ENCODE results near the gene CDKN2A.

DNA sequence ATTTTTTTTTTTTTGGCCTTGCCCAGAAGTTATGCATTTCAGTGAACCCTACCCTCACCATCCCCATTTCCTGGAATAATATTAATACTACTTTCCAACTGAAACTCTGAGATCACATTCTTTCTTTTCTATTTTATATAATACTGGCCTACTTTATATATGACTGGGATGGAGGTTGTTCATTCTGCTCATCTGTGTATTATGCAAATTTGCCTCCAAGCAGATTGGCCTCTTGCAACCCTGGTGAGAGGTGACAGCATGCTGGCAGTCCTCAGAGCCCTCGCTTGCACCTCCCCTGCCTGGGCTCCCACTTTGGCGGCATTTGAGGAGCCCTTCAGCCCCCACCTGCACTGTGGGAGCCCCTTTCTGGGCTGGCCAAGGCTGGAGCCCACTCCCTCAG, 35.4 kb downstream of the CDKN2A start:
- TF ChIP-seq POLR2A (IDR thresholded peaks at IDR 0.05), result no peak
- TF ChIP-seq, protein P1, sequence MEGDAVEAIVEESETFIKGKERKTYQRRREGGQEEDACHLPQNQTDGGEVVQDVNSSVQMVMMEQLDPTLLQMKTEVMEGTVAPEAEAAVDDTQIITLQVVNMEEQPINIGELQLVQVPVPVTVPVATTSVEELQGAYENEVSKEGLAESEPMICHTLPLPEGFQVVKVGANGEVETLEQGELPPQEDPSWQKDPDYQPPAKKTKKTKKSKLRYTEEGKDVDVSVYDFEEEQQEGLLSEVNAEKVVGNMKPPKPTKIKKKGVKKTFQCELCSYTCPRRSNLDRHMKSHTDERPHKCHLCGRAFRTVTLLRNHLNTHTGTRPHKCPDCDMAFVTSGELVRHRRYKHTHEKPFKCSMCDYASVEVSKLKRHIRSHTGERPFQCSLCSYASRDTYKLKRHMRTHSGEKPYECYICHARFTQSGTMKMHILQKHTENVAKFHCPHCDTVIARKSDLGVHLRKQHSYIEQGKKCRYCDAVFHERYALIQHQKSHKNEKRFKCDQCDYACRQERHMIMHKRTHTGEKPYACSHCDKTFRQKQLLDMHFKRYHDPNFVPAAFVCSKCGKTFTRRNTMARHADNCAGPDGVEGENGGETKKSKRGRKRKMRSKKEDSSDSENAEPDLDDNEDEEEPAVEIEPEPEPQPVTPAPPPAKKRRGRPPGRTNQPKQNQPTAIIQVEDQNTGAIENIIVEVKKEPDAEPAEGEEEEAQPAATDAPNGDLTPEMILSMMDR (IDR thresholded peaks at IDR 0.05), result no peak

All from gastroesophageal sphincter (tissue), 3 donors.